AG04450 (cell line): Measurements from ENCODE around the gene ALDH3A1. TPM values are rescaled to one million over a fixed set of nuclear protein-coding genes. Genes with fewer than 3 reads are reported as not detected.

ENCODE experiments used
- CTCF ChIA-PET: fragments of 300-600, 350-600 bp; formaldehyde crosslinking; extraction: SDS; loops from one replicate; lab custom pipeline; 2022; ENCODE audit warnings: antibody characterized with exemption, inconsistent platforms; lab: Charles Lee
- POLR2A ChIA-PET: fragments of 350-600 bp; formaldehyde crosslinking; extraction: SDS; loops from one replicate; lab custom pipeline; 2021; ENCODE audit warnings: antibody characterized with exemption, inconsistent platforms; lab: Yijun Ruan, JAX
- DNase-seq: peaks from one replicate; pipeline ENCODE4 v3.0.0-alpha.2; 2011; ENCODE audit warnings: low read depth, low spot score
- H3K27ac ChIP-seq: one replicate; pipeline ENCODE4 v1.5.1; 2012; ENCODE audit warnings: low read depth, low read length, control low read depth
- H3K27me3 ChIP-seq: one replicate; pipeline ENCODE4 v1.6.0; 2012; ENCODE audit warnings: low read length; ENCODE audit not compliant: control insufficient read depth, insufficient read depth
- H3K4me3 ChIP-seq: 2 replicates; pipeline ENCODE4 v1.5.1; 2011; ENCODE audit warnings: mild to moderate bottlenecking, low read depth, low read length, control low read depth
- H3K9me3 ChIP-seq: 2 replicates; pipeline ENCODE4 v1.5.1; 2012; ENCODE audit warnings: low read length; ENCODE audit not compliant: control insufficient read depth, insufficient read depth
- CTCF ChIP-seq: IDR thresholded peaks from 2 replicates; pipeline ENCODE4 v1.5.1; 2011; ENCODE audit warnings: low read depth, low read length, control low read depth, inconsistent platforms
- polyA plus RNA-seq: library from polyadenylated mRNA; depleted of rRNA; stranded (reverse); fragments of >200 nt; gene quantifications from 2 replicates; pipeline ENCODE4 v1.2.3, GENCODE V29; 2011

Gene ALDH3A1
- polyA plus RNA-seq, 1 experiment, result 1.7 TPM

GRCh38 chr17:19785854-19786253, 37.8 kb upstream of the ALDH3A1 start:
- TF ChIP-seq CTCF, result peak; percentile 35
- no peak overlapping the region for H3K27ac ChIP-seq
- no peak for DNase-seq
- ChIA-PET POLR2A (no interaction called here), CTCF (no interaction called here)
- H3K4me3 ChIP-seq, result no peak overlapping the region
- no peaks in the 10 kb centered on the region for H3K27me3 ChIP-seq
- no peaks in the 10 kb centered on the region; the same call in 1 of the 2 replicates for H3K9me3 ChIP-seq

GRCh38 chr17:19781488-19782458, 33.7 kb upstream of the ALDH3A1 start:
- CTCF ChIA-PET, result interaction anchor here (0.6 to 1.4 kb wide), 5 partner anchors 12 to 268 kb away, joined by 3 to 4 read pairs (median 4); no protein-coding TSS in a partner anchor
- H3K27me3 ChIP-seq, result no peaks in the 10 kb centered on the region
- POLR2A ChIA-PET, result no interaction called here
- DNase-seq, result no peak
- no peaks in the 10 kb centered on the region; the same call in 1 of the 2 replicates for H3K9me3 ChIP-seq
- no peak overlapping the region for H3K4me3 ChIP-seq
- TF ChIP-seq CTCF, result no peak
- H3K27ac ChIP-seq, result no peak overlapping the region

GRCh38 chr17:19780846-19781245, 32.7 kb upstream of the ALDH3A1 start:
- ChIA-PET CTCF (interaction anchor here (1.4 kb wide), 1 partner anchor 14 kb away, joined by 4 read pairs; no protein-coding TSS in a partner anchor), POLR2A (no interaction called here)
- DNase-seq, result no peak
- H3K9me3 ChIP-seq, result no peaks in the 10 kb centered on the region; the same call in 1 of the 2 replicates
- no peak overlapping the region for H3K4me3 ChIP-seq
- H3K27ac ChIP-seq, result no peak overlapping the region
- no peaks in the 10 kb centered on the region for H3K27me3 ChIP-seq
- no peak for TF ChIP-seq CTCF

GRCh38 chr17:19773534-19773933, 25.4 kb upstream of the ALDH3A1 start:
- Histone ChIP-seq H3K9me3 (no peaks in the 10 kb centered on the region), H3K27me3 (no peaks in the 10 kb centered on the region), H3K27ac (no peak overlapping the region), H3K4me3 (no peak overlapping the region)
- CTCF ChIA-PET, result no interaction called here
- no peak for TF ChIP-seq CTCF
- no peak for DNase-seq
- POLR2A ChIA-PET, result no interaction called here
